Vagina (tissue), 2 donors: Measurements from ENCODE around the gene TNRC6B.

Experiments
- POLR2A ChIP-seq, 2 donors: fragments of 450-650 bp; IDR thresholded peaks; one replicate each; pipeline ENCODE4 v1.6.1; 2017; ENCODE audit warnings: antibody characterized with exemption in 2 of 2, mild to moderate bottlenecking in 2 of 2, moderate library complexity in 2 of 2
- TF ChIP-seq, protein P1 (sequence below), 3 experiments: fragments of 450-650 bp in 2 of 3; fragments of 200-600 bp in 1 of 3; sonication (generic) in 1 of 3; IDR thresholded peaks; one replicate each; pipeline ENCODE4 v1.5.1; 2017 to 2019; ENCODE audit warnings: antibody characterized with exemption in 3 of 3, mild to moderate bottlenecking in 2 of 3, moderate library complexity in 2 of 3

GRCh38 chr22:40329466-40329865 is 151.7 kb downstream of the TNRC6B start:
- no peak for TF ChIP-seq POLR2A (IDR thresholded peaks at IDR 0.05)
- TF ChIP-seq, protein P1, sequence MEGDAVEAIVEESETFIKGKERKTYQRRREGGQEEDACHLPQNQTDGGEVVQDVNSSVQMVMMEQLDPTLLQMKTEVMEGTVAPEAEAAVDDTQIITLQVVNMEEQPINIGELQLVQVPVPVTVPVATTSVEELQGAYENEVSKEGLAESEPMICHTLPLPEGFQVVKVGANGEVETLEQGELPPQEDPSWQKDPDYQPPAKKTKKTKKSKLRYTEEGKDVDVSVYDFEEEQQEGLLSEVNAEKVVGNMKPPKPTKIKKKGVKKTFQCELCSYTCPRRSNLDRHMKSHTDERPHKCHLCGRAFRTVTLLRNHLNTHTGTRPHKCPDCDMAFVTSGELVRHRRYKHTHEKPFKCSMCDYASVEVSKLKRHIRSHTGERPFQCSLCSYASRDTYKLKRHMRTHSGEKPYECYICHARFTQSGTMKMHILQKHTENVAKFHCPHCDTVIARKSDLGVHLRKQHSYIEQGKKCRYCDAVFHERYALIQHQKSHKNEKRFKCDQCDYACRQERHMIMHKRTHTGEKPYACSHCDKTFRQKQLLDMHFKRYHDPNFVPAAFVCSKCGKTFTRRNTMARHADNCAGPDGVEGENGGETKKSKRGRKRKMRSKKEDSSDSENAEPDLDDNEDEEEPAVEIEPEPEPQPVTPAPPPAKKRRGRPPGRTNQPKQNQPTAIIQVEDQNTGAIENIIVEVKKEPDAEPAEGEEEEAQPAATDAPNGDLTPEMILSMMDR (IDR thresholded peaks at IDR 0.05): no peak
